ENCODE measurements around the gene NPY2R. TPM values are rescaled to one million over a fixed set of nuclear protein-coding genes. Genes with fewer than 3 reads are reported as not detected.

The NPY2R gene, protein sequence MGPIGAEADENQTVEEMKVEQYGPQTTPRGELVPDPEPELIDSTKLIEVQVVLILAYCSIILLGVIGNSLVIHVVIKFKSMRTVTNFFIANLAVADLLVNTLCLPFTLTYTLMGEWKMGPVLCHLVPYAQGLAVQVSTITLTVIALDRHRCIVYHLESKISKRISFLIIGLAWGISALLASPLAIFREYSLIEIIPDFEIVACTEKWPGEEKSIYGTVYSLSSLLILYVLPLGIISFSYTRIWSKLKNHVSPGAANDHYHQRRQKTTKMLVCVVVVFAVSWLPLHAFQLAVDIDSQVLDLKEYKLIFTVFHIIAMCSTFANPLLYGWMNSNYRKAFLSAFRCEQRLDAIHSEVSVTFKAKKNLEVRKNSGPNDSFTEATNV
- total RNA-seq (1 to 10 TPM in 1 of 2 donors, under 1 TPM in 1; 0.39 to 3.3 TPM), polyA plus RNA-seq (ENCODE audit: insufficient read length in 2 of 2) (1 to 10 TPM in 1 of 2 donors, under 1 TPM in 1; 0.98 to 1.1 TPM)
- long read RNA-seq, donor 1 = 0 reads
- long read RNA-seq, donor 2 = 0 reads
- long read RNA-seq, donor 3 = 0 reads
- long read RNA-seq, donor 4 = 0 reads

- Histone ChIP-seq H3K9me3 (ENCODE audit: control insufficient read depth, insufficient read depth, low read length) (no peaks in the 10 kb centered on the region), H3K4me1 (ENCODE audit: control insufficient read depth, insufficient read depth, low read length) (peaks cover 16% of the 10 kb centered on the region), H3K4me3 (ENCODE audit: low read depth, low read length) (peak within 1 kb of the TSS; percentile 43), H3K27ac (ENCODE audit: low read depth, low read length) (no peak within 1 kb of the TSS), H3K27me3 (ENCODE audit: control insufficient read depth, insufficient read depth, low read length) (peaks cover 32% of the 10 kb centered on the region), H3K36me3 (ENCODE audit: control insufficient read depth, insufficient read depth, low read length) (no peaks in the 10 kb centered on the region)
- WGBS (ENCODE audit: insufficient coverage) = under 1% methylated on average over 53 of the region's 55 CpGs
- peak in 2 of 6 donors; percentile 45 to 57 for DNase-seq (ENCODE audit: low read depth in 4 of 6, low spot score in 6 of 6)
These were observed at the start of gene NPY2R for GRCh38 chr4:155208258-155209054. Gene NPY2R, plus strand, starts transcription at chr4:155208636. Its CDS starts 5,304 bp downstream, at chr4:155213940.

GRCh38 chr4:155161357-155161756 lies 47.1 kb upstream of the NPY2R start:
- no peak for DNase-seq (ENCODE audit: low read depth in 4 of 6, low spot score in 6 of 6)

GRCh38 chr4:155164718-155165117 lies 43.7 kb upstream of the NPY2R start:
- no peaks in the 10 kb centered on the region for H3K4me1 ChIP-seq (ENCODE audit: control insufficient read depth, insufficient read depth, low read length)
- peaks cover 2% of the 10 kb centered on the region for H3K9me3 ChIP-seq (ENCODE audit: control insufficient read depth, insufficient read depth, low read length)
- WGBS (ENCODE audit: insufficient coverage) = no CpG with 5 or more reads among the region's 2 CpGs
- H3K27me3 ChIP-seq (ENCODE audit: control insufficient read depth, insufficient read depth, low read length) = no peaks in the 10 kb centered on the region
- H3K27ac ChIP-seq (ENCODE audit: low read depth, low read length) = no peak overlapping the region
- no peak overlapping the region for H3K4me3 ChIP-seq (ENCODE audit: low read depth, low read length)
- DNase-seq (ENCODE audit: low read depth in 4 of 6, low spot score in 6 of 6) = no peak
- no peaks in the 10 kb centered on the region for H3K36me3 ChIP-seq (ENCODE audit: control insufficient read depth, insufficient read depth, low read length)

More at GRCh38 chr4:155161357-155161756, 47.1 kb upstream of the NPY2R start:
- no peaks in the 10 kb centered on the region for H3K4me1 ChIP-seq (ENCODE audit: control insufficient read depth, insufficient read depth, low read length)
- no peaks in the 10 kb centered on the region for H3K27me3 ChIP-seq (ENCODE audit: control insufficient read depth, insufficient read depth, low read length)
- H3K9me3 ChIP-seq (ENCODE audit: control insufficient read depth, insufficient read depth, low read length) = no peaks in the 10 kb centered on the region
- H3K4me3 ChIP-seq (ENCODE audit: low read depth, low read length) = no peak overlapping the region
- no peak overlapping the region for H3K27ac ChIP-seq (ENCODE audit: low read depth, low read length)
- no CpG with 5 or more reads among the region's 3 CpGs for WGBS (ENCODE audit: insufficient coverage)
- no peaks in the 10 kb centered on the region for H3K36me3 ChIP-seq (ENCODE audit: control insufficient read depth, insufficient read depth, low read length)

GRCh38 chr4:155170569-155170968 lies 37.9 kb upstream of the NPY2R start:
- WGBS (ENCODE audit: insufficient coverage) = 94% methylated on average over 3 of the region's 4 CpGs
- Histone ChIP-seq H3K27ac (ENCODE audit: low read depth, low read length) (no peak overlapping the region), H3K36me3 (ENCODE audit: control insufficient read depth, insufficient read depth, low read length) (no peaks in the 10 kb centered on the region), H3K9me3 (ENCODE audit: control insufficient read depth, insufficient read depth, low read length) (peaks cover 2% of the 10 kb centered on the region), H3K27me3 (ENCODE audit: control insufficient read depth, insufficient read depth, low read length) (no peaks in the 10 kb centered on the region), H3K4me3 (ENCODE audit: low read depth, low read length) (no peak overlapping the region), H3K4me1 (ENCODE audit: control insufficient read depth, insufficient read depth, low read length) (no peaks in the 10 kb centered on the region)
- DNase-seq (ENCODE audit: low read depth in 4 of 6, low spot score in 6 of 6) = peak in 1 of 6 donors; percentile 25

DNA sequence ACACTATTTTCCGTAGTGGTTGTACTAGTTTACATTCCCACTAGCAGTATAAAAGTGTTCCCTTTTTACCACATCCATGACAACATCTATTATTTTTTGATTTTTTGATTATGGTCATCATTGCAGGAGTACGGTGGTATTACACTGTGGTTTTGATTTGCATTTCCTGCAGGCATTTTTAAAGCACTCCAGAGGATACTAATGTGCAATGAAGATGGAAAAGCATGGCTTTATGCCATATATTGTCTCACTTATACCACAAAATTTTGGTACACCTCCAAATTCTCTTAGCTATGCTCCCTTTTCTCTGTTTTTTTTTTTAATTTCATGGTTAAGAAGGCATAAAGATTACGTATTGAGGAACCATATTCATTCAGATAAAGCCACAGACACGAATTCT lies 35.1 kb upstream of the NPY2R start:
- H3K27ac ChIP-seq (ENCODE audit: low read depth, low read length) = no peak overlapping the region
- no peak overlapping the region for H3K4me3 ChIP-seq (ENCODE audit: low read depth, low read length)
- DNase-seq (ENCODE audit: low read depth in 4 of 6, low spot score in 6 of 6) = no peak
- peaks cover 2% of the 10 kb centered on the region for H3K9me3 ChIP-seq (ENCODE audit: control insufficient read depth, insufficient read depth, low read length)
- WGBS (ENCODE audit: insufficient coverage) = no CpG with 5 or more reads among the region's 4 CpGs
- H3K4me1 ChIP-seq (ENCODE audit: control insufficient read depth, insufficient read depth, low read length) = no peaks in the 10 kb centered on the region
- H3K36me3 ChIP-seq (ENCODE audit: control insufficient read depth, insufficient read depth, low read length) = no peaks in the 10 kb centered on the region
- H3K27me3 ChIP-seq (ENCODE audit: control insufficient read depth, insufficient read depth, low read length) = no peaks in the 10 kb centered on the region

GRCh38 chr4:155174668-155175067 lies 33.8 kb upstream of the NPY2R start:
- H3K4me1 ChIP-seq (ENCODE audit: control insufficient read depth, insufficient read depth, low read length) = no peaks in the 10 kb centered on the region
- H3K9me3 ChIP-seq (ENCODE audit: control insufficient read depth, insufficient read depth, low read length) = no peaks in the 10 kb centered on the region
- H3K36me3 ChIP-seq (ENCODE audit: control insufficient read depth, insufficient read depth, low read length) = no peaks in the 10 kb centered on the region
- H3K27me3 ChIP-seq (ENCODE audit: control insufficient read depth, insufficient read depth, low read length) = no peaks in the 10 kb centered on the region
- H3K27ac ChIP-seq (ENCODE audit: low read depth, low read length) = no peak overlapping the region
- no peak for DNase-seq (ENCODE audit: low read depth in 4 of 6, low spot score in 6 of 6)
- no peak overlapping the region for H3K4me3 ChIP-seq (ENCODE audit: low read depth, low read length)
- WGBS (ENCODE audit: insufficient coverage) = no CpG with 5 or more reads among the region's 1 CpG

DNA sequence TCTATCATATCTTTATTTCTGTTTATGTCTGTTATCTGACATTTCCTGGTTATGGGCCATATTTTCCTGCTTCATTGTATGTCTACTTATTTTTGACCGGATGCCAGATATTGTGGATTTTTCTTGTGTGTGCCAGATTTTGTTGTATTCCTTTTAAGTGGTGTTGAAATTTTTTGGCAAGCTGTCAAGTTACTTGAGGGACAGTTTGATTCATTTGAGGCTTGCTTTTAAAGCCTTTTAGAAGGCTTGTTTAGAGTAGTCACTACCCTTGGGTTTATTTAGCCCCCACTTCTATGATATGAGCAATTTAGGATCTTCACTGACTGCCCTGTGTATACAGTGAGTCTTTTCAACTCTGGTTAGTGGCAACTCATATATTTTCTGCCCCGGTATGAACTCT lies 29.2 kb upstream of the NPY2R start:
- Histone ChIP-seq H3K4me3 (ENCODE audit: low read depth, low read length) (no peak overlapping the region), H3K4me1 (ENCODE audit: control insufficient read depth, insufficient read depth, low read length) (no peaks in the 10 kb centered on the region), H3K9me3 (ENCODE audit: control insufficient read depth, insufficient read depth, low read length) (no peaks in the 10 kb centered on the region), H3K27me3 (ENCODE audit: control insufficient read depth, insufficient read depth, low read length) (no peaks in the 10 kb centered on the region), H3K27ac (ENCODE audit: low read depth, low read length) (no peak overlapping the region), H3K36me3 (ENCODE audit: control insufficient read depth, insufficient read depth, low read length) (no peaks in the 10 kb centered on the region)
- WGBS (ENCODE audit: insufficient coverage) = 75% methylated on average over 1 of the region's 2 CpGs
- peak in 1 of 6 donors; percentile 8 for DNase-seq (ENCODE audit: low read depth in 4 of 6, low spot score in 6 of 6)

- no peaks in the 10 kb centered on the region for H3K27me3 ChIP-seq (ENCODE audit: control insufficient read depth, insufficient read depth, low read length)
- H3K4me3 ChIP-seq (ENCODE audit: low read depth, low read length) = no peak overlapping the region
- peak in 1 of 6 donors; percentile 22 for DNase-seq (ENCODE audit: low read depth in 4 of 6, low spot score in 6 of 6)
- WGBS (ENCODE audit: insufficient coverage) = no CpG with 5 or more reads among the region's 2 CpGs
- H3K27ac ChIP-seq (ENCODE audit: low read depth, low read length) = no peak overlapping the region
- no peaks in the 10 kb centered on the region for H3K9me3 ChIP-seq (ENCODE audit: control insufficient read depth, insufficient read depth, low read length)
- H3K36me3 ChIP-seq (ENCODE audit: control insufficient read depth, insufficient read depth, low read length) = no peaks in the 10 kb centered on the region
- no peaks in the 10 kb centered on the region for H3K4me1 ChIP-seq (ENCODE audit: control insufficient read depth, insufficient read depth, low read length)
These were observed 21.5 kb upstream of the NPY2R start for GRCh38 chr4:155186972-155187371.

- H3K4me1 ChIP-seq (ENCODE audit: control insufficient read depth, insufficient read depth, low read length) = no peaks in the 10 kb centered on the region
- H3K27me3 ChIP-seq (ENCODE audit: control insufficient read depth, insufficient read depth, low read length) = no peaks in the 10 kb centered on the region
- no peaks in the 10 kb centered on the region for H3K36me3 ChIP-seq (ENCODE audit: control insufficient read depth, insufficient read depth, low read length)
- H3K9me3 ChIP-seq (ENCODE audit: control insufficient read depth, insufficient read depth, low read length) = no peaks in the 10 kb centered on the region
- H3K27ac ChIP-seq (ENCODE audit: low read depth, low read length) = no peak overlapping the region
- H3K4me3 ChIP-seq (ENCODE audit: low read depth, low read length) = no peak overlapping the region
- 0% methylated on average over 1 of the region's 1 CpG for WGBS (ENCODE audit: insufficient coverage)
- no peak for DNase-seq (ENCODE audit: low read depth in 4 of 6, low spot score in 6 of 6)
These were observed 20.4 kb upstream of the NPY2R start for GRCh38 chr4:155187989-155188388.
